Suprapubic skin (tissue), 4 donors: Measurements from ENCODE around the gene TNS1. TPM values are rescaled to one million over a fixed set of nuclear protein-coding genes. Genes with fewer than 3 reads are reported as not detected.

Experiments
- DNase-seq, 2 donors: peaks; one replicate each; pipeline ENCODE4 v3.0.0-alpha.2; 2019; ENCODE audit warnings: low spot score in 2 of 2
- H3K27ac ChIP-seq: fragments of 200-600 bp; sonication (generic); one replicate; pipeline ENCODE4 v1.5.1; 2019
- H3K27me3 ChIP-seq: fragments of 200-600 bp; sonication (generic); one replicate; pipeline ENCODE4 v1.5.1; 2019
- H3K36me3 ChIP-seq: fragments of 200-600 bp; sonication (generic); one replicate; pipeline ENCODE4 v1.5.1; 2019
- H3K4me1 ChIP-seq: fragments of 200-600 bp; sonication (generic); one replicate; pipeline ENCODE4 v1.5.1; 2019
- H3K4me3 ChIP-seq: fragments of 200-600 bp; sonication (generic); one replicate; pipeline ENCODE4 v1.5.1; 2019; ENCODE audit warnings: mild to moderate bottlenecking
- H3K9me3 ChIP-seq: fragments of 200-600 bp; sonication (generic); one replicate; pipeline ENCODE4 v1.5.1; 2019
- CTCF ChIP-seq, 2 donors: fragments of 200-600 bp in 1 of 2; fragments of 450-650 bp in 1 of 2; sonication (generic) in 1 of 2; IDR thresholded peaks; one replicate each; pipeline ENCODE4 v1.5.1; 2016 to 2019; ENCODE audit warnings: antibody characterized with exemption in 2 of 2, mild to moderate bottlenecking in 1 of 2, moderate library complexity in 1 of 2
- EP300 ChIP-seq: sonication (generic); formaldehyde crosslinking; IDR thresholded peaks from one replicate; pipeline ENCODE4 v1.6.1; 2017; ENCODE audit warnings: antibody characterized with exemption
- POLR2A ChIP-seq, 2 donors: fragments of 450-650 bp; IDR thresholded peaks; one replicate each; pipeline ENCODE4 v1.6.1; 2017; ENCODE audit warnings: antibody characterized with exemption in 2 of 2, mild to moderate bottlenecking in 2 of 2, moderate library complexity in 2 of 2
- POLR2AphosphoS5 ChIP-seq, 3 donors: sonication (generic); formaldehyde crosslinking; IDR thresholded peaks; one replicate each; pipeline ENCODE4 v1.6.1; 2017; ENCODE audit warnings: antibody characterized with exemption in 3 of 3
- WGBS: methylation state at CpG from one replicate; pipeline ENCODE4 v1.1.5; 2018; 5-methylcytosine and 5-hydroxymethylcytosine counted together
- total RNA-seq, 4 donors: library from RNA; depleted of rRNA; stranded (reverse); fragments of >200 nt; gene quantifications; one replicate each; pipeline ENCODE4 v1.1.0, GENCODE V29; 2016

The TNS1 gene
- total RNA-seq, 4 donors from 2014 or later: 64.1 to 145 (median 99.5) TPM

- no peaks in the 10 kb centered on the region for H3K9me3 ChIP-seq
- H3K4me1 ChIP-seq: peaks cover 11% of the 10 kb centered on the region
- no peak for TF ChIP-seq EP300
- TF ChIP-seq CTCF (IDR thresholded peaks at IDR 0.05): no peak
- TF ChIP-seq POLR2A (IDR thresholded peaks at IDR 0.05): no peak
- no peak for TF ChIP-seq POLR2AphosphoS5 (IDR thresholded peaks at IDR 0.05)
- H3K4me3 ChIP-seq: no peak overlapping the region
- H3K27ac ChIP-seq: no peak overlapping the region
- no peaks in the 10 kb centered on the region for H3K27me3 ChIP-seq
- H3K36me3 ChIP-seq: peaks cover 90% of the 10 kb centered on the region
- 48% methylated on average over 16 of the region's 16 CpGs for WGBS
- DNase-seq: no peak
Observed at GRCh38 chr2:217887841-217888701, 114.7 kb downstream of the TNS1 start.

GRCh38 chr2:217886720-217887309 lies 116.0 kb downstream of the TNS1 start:
- Histone ChIP-seq H3K27ac (no peak overlapping the region), H3K4me3 (no peak overlapping the region), H3K27me3 (no peaks in the 10 kb centered on the region), H3K9me3 (no peaks in the 10 kb centered on the region), H3K36me3 (peaks cover 88% of the 10 kb centered on the region), H3K4me1 (peaks cover 11% of the 10 kb centered on the region)
- DNase-seq: no peak
- 27% methylated on average over 6 of the region's 6 CpGs for WGBS
- peak; percentile 67 to 76 for TF ChIP-seq CTCF (IDR thresholded peaks at IDR 0.05)
- no peak for TF ChIP-seq POLR2A (IDR thresholded peaks at IDR 0.05)
- no peak for TF ChIP-seq EP300
- no peak for TF ChIP-seq POLR2AphosphoS5 (IDR thresholded peaks at IDR 0.05)

GRCh38 chr2:217886091-217886490 lies 116.7 kb downstream of the TNS1 start:
- Histone ChIP-seq H3K36me3 (peaks cover 88% of the 10 kb centered on the region), H3K9me3 (no peaks in the 10 kb centered on the region), H3K27me3 (no peaks in the 10 kb centered on the region), H3K27ac (no peak overlapping the region), H3K4me3 (no peak overlapping the region), H3K4me1 (peaks cover 11% of the 10 kb centered on the region)
- DNase-seq: no peak
- TF ChIP-seq CTCF (IDR thresholded peaks at IDR 0.05) (no peak), POLR2AphosphoS5 (IDR thresholded peaks at IDR 0.05) (no peak), EP300 (no peak), POLR2A (IDR thresholded peaks at IDR 0.05) (no peak)
- whole genome bisulfite sequencing: 86% methylated on average over 3 of the region's 3 CpGs

- Histone ChIP-seq H3K9me3 (no peaks in the 10 kb centered on the region), H3K27ac (no peak overlapping the region), H3K27me3 (no peaks in the 10 kb centered on the region), H3K4me1 (peaks cover 4% of the 10 kb centered on the region), H3K36me3 (peaks cover 87% of the 10 kb centered on the region), H3K4me3 (no peak overlapping the region)
- 94% methylated on average over 8 of the region's 8 CpGs for WGBS
- no peak for TF ChIP-seq POLR2AphosphoS5 (IDR thresholded peaks at IDR 0.05)
- no peak for TF ChIP-seq CTCF (IDR thresholded peaks at IDR 0.05)
- TF ChIP-seq EP300: no peak
- no peak for DNase-seq
Observed at GRCh38 chr2:217884985-217885384, 117.8 kb downstream of the TNS1 start.

- DNase-seq: no peak
- TF ChIP-seq EP300 (no peak), POLR2AphosphoS5 (IDR thresholded peaks at IDR 0.05) (no peak), POLR2A (IDR thresholded peaks at IDR 0.05) (no peak), CTCF (IDR thresholded peaks at IDR 0.05) (no peak)
- peaks cover 95% of the 10 kb centered on the region for H3K36me3 ChIP-seq
- no peaks in the 10 kb centered on the region for H3K9me3 ChIP-seq
- no peak overlapping the region for H3K4me3 ChIP-seq
- H3K27me3 ChIP-seq: no peaks in the 10 kb centered on the region
- WGBS: 86% methylated on average over 14 of the region's 14 CpGs
- H3K4me1 ChIP-seq: peaks cover 10% of the 10 kb centered on the region
- no peak overlapping the region for H3K27ac ChIP-seq
Observed at GRCh38 chr2:217880891-217881290, 121.9 kb downstream of the TNS1 start.
